Small intestine (tissue), 7 donors: Measurements from ENCODE around the gene EXD3. TPM values are rescaled to one million over a fixed set of nuclear protein-coding genes. Genes with fewer than 3 reads are reported as not detected.

Experiments
- DNase-seq, 2 donors: peaks; one replicate each; pipeline versions ENCODE4 v3.0.0 to v3.0.0-alpha.2; 2013
- FAIRE-seq: peaks from 2 replicates; lab custom pipeline; 2012; peaks lifted over from hg19 to GRCh38; lab: Jason Lieb, UNC
- H3K27ac ChIP-seq, 3 donors: one replicate each; pipeline ENCODE4 v1.5.1; 2013; ENCODE audit warnings: low read length in 2 of 3, mild to moderate bottlenecking in 2 of 3, control low read depth in 1 of 3, inconsistent platforms in 1 of 3, low read depth in 1 of 3, moderate library complexity in 1 of 3
- H3K27me3 ChIP-seq, 3 donors: one replicate each; pipeline ENCODE4 v1.6.1; 2013; ENCODE audit warnings: low read length in 3 of 3, inconsistent platforms in 1 of 3; ENCODE audit not compliant: control insufficient read depth in 3 of 3, insufficient read depth in 3 of 3
- H3K36me3 ChIP-seq, 3 donors: one replicate each; pipeline ENCODE4 v1.6.1; 2013; ENCODE audit warnings: low read length in 3 of 3, inconsistent platforms in 1 of 3, low read depth in 1 of 3, mild to moderate bottlenecking in 1 of 3, moderate library complexity in 1 of 3; ENCODE audit not compliant: control insufficient read depth in 3 of 3, insufficient read depth in 2 of 3
- H3K4me1 ChIP-seq, 3 donors: one replicate each; pipeline ENCODE4 v1.6.1; 2013; ENCODE audit warnings: low read length in 2 of 3, inconsistent platforms in 1 of 3, low read depth in 1 of 3, mild to moderate bottlenecking in 1 of 3, moderate library complexity in 1 of 3; ENCODE audit not compliant: control insufficient read depth in 3 of 3, insufficient read depth in 2 of 3
- H3K4me3 ChIP-seq, 3 donors: one replicate each; pipeline ENCODE4 v1.5.1; 2013; ENCODE audit warnings: low read length in 3 of 3, control low read depth in 1 of 3, inconsistent platforms in 1 of 3, low read depth in 1 of 3, mild to moderate bottlenecking in 1 of 3, moderate library complexity in 1 of 3
- H3K9me3 ChIP-seq, 2 donors: one replicate each; pipeline ENCODE4 v1.6.1; 2013; ENCODE audit warnings: low read depth in 1 of 2, low read length in 1 of 2; ENCODE audit not compliant: control insufficient read depth in 2 of 2, insufficient read depth in 1 of 2
- WGBS, 3 donors: extraction: QIAGEN DNeasy Blood & Tissue Kit; methylation state at CpG; one replicate each; pipeline ENCODE4 v1.1.7; 2013; 5-methylcytosine and 5-hydroxymethylcytosine counted together
- polyA plus RNA-seq, 4 donors: library from polyadenylated mRNA; stranded (reverse) in 3 of 4; unstranded in 1 of 4; fragments of 200-250 nt in 3 of 4; fragments of 120-200 nt in 1 of 4; gene quantifications; one replicate each; pipeline versions ENCODE4 v1.2.1 to v1.2.3, GENCODE V29; 2013
- donor health status: healthy with polysubstance abuse.
- donor health status: control.
- donor health status: control.
- donor health status: Bipolar disorder and iron deficiency.
- donor health status: healthy.

Gene EXD3
- polyA plus RNA-seq, 4 donors: 15.0 to 47.8 (median 32.4) TPM

DNA sequence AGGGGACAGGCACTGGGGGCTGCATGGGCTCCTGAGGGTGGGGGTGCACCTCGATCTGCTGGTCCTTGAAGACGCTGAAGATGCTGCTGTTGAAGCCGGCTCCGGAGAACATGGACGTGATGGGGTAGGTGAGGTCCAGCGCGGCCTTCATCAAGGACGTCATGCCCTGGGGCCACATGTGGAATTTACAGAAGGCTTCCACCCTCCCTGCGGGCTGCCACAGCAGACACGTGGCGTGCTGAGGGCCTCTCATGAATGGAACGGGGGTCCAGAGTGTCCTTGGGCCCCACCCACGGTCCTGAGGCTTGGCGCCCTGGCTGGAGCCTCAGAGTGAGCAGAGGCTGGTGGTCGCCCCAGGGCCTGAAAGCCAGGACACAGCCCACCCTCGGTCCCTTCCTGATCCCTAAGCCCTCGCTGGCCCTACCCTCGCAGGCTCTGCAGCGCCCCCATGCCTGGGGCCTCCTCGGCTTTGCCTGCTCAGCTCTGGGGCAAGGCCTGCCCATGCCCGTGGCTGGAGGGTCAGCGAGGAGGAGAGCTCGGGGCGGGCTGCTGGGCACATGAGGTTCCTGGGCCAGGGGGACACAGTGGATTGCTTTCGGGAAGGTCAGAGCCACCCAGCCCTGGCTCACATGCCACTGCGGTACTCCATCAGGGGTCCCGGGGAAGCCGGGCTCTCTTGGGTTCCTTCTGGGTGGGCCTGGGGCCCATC lies 41.5 kb upstream of the EXD3 start:
- no peak for DNase-seq
- Histone ChIP-seq H3K36me3 (no peaks in the 10 kb centered on the region), H3K4me3 (no peak overlapping the region), H3K4me1 (peaks cover 2 to 13% (median 3%) of the 10 kb centered on the region in 3 donors), H3K27ac (no peak overlapping the region), H3K9me3 (no peaks in the 10 kb centered on the region), H3K27me3 (peaks cover 0 to 5% (median 0%) of the 10 kb centered on the region in 3 donors)
- 92 to 95% (median 94%) methylated on average over 26 to 28 of the region's 28 CpGs for WGBS, 3 donors
- FAIRE-seq: no peak

GRCh38 chr9:137463931-137464290 lies 40.9 kb upstream of the EXD3 start:
- FAIRE-seq (no peak), DNase-seq (no peak)
- H3K36me3 ChIP-seq: no peaks in the 10 kb centered on the region
- H3K9me3 ChIP-seq: no peaks in the 10 kb centered on the region
- H3K4me3 ChIP-seq: no peak overlapping the region
- no peak overlapping the region for H3K27ac ChIP-seq
- 95 to 96% (median 95%) methylated on average over 18 of the region's 18 CpGs for WGBS, 3 donors
- peaks cover 2 to 15% (median 3%) of the 10 kb centered on the region in 3 donors for H3K4me1 ChIP-seq
- peaks cover 0 to 5% (median 0%) of the 10 kb centered on the region in 3 donors for H3K27me3 ChIP-seq

- Histone ChIP-seq H3K4me3 (no peak overlapping the region), H3K36me3 (no peaks in the 10 kb centered on the region), H3K27ac (no peak overlapping the region), H3K27me3 (peaks cover 0 to 5% (median 0%) of the 10 kb centered on the region in 3 donors), H3K9me3 (no peaks in the 10 kb centered on the region), H3K4me1 (peaks cover 2 to 19% (median 3%) of the 10 kb centered on the region in 3 donors)
- DNase-seq: no peak
- no peak for FAIRE-seq
- WGBS, 3 donors: 84 to 91% (median 90%) methylated on average over 27 to 30 of the region's 30 CpGs
Observed at GRCh38 chr9:137462986-137463930, 40.3 kb upstream of the EXD3 start.

- Histone ChIP-seq H3K27ac (peak overlapping the region in 1 of 3 donors; percentile 32), H3K36me3 (peaks cover 0 to 6% (median 0%) of the 10 kb centered on the region in 3 donors), H3K9me3 (no peaks in the 10 kb centered on the region), H3K4me1 (peaks cover 2 to 26% (median 7%) of the 10 kb centered on the region in 3 donors), H3K27me3 (peaks cover 0 to 5% (median 0%) of the 10 kb centered on the region in 3 donors), H3K4me3 (no peak overlapping the region)
- DNase-seq (no peak), FAIRE-seq (no peak)
- 91 to 94% (median 92%) methylated on average over 25 of the region's 25 CpGs for WGBS, 3 donors
Observed at GRCh38 chr9:137462396-137462985, 39.5 kb upstream of the EXD3 start.

- peaks cover 0 to 5% (median 0%) of the 10 kb centered on the region in 3 donors for H3K27me3 ChIP-seq
- no peaks in the 10 kb centered on the region for H3K9me3 ChIP-seq
- H3K36me3 ChIP-seq: peaks cover 0 to 13% (median 0%) of the 10 kb centered on the region in 3 donors
- peak overlapping the region in 2 of 3 donors; percentile 32 to 59 for H3K27ac ChIP-seq
- 44 to 70% (median 56%) methylated on average over 48 to 52 of the region's 52 CpGs for WGBS, 3 donors
- DNase-seq: peak; percentile 51 to 60
- FAIRE-seq: no peak
- no peak overlapping the region for H3K4me3 ChIP-seq
- peaks cover 2 to 27% (median 7%) of the 10 kb centered on the region in 3 donors for H3K4me1 ChIP-seq
Observed at GRCh38 chr9:137461663-137462395, 38.9 kb upstream of the EXD3 start.

DNA sequence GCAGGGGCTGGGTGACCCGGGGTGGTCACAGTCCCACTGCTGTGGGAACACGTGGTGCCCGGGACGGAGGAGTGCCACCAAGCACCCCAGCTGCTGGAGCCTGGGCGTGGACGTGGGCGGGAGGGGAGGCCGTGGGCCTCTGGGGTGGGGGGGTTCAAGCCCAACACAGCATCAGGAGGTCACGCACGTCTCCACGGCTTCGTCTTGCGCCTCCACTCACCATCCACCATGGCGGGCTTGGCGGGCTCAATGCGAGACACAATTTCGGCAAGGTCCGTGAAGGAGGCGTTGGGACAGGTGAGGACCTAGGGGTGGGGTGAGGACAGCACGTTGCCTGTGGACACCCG lies 38.3 kb upstream of the EXD3 start:
- no peak for FAIRE-seq
- no peaks in the 10 kb centered on the region for H3K9me3 ChIP-seq
- no peak overlapping the region for H3K4me3 ChIP-seq
- peaks cover 0 to 18% (median 0%) of the 10 kb centered on the region in 3 donors for H3K36me3 ChIP-seq
- peaks cover 0 to 5% (median 0%) of the 10 kb centered on the region in 3 donors for H3K27me3 ChIP-seq
- H3K4me1 ChIP-seq: peaks cover 2 to 27% (median 7%) of the 10 kb centered on the region in 3 donors
- DNase-seq: no peak
- 88% methylated on average over 20 to 21 of the region's 21 CpGs for WGBS, 3 donors
- H3K27ac ChIP-seq: no peak overlapping the region

- H3K27me3 ChIP-seq: peaks cover 0 to 5% (median 0%) of the 10 kb centered on the region in 3 donors
- H3K4me3 ChIP-seq: no peak overlapping the region
- H3K4me1 ChIP-seq: peaks cover 2 to 27% (median 7%) of the 10 kb centered on the region in 3 donors
- DNase-seq (no peak), FAIRE-seq (no peak)
- H3K9me3 ChIP-seq: no peaks in the 10 kb centered on the region
- WGBS, 3 donors: 93% methylated on average over 30 to 31 of the region's 31 CpGs
- no peak overlapping the region for H3K27ac ChIP-seq
- H3K36me3 ChIP-seq: peaks cover 0 to 25% (median 0%) of the 10 kb centered on the region in 3 donors
Observed at GRCh38 chr9:137460363-137461315, 37.7 kb upstream of the EXD3 start.
